Esophagus muscularis mucosa (tissue), 4 donors: Measurements from ENCODE around the gene DAPP1.

Experiments
- CTCF ChIP-seq, 3 experiments: fragments of 200-600 bp in 2 of 3; fragments of 450-650 bp in 1 of 3; sonication (generic) in 2 of 3; IDR thresholded peaks; one replicate each; pipeline ENCODE4 v1.5.1; 2017 to 2019; ENCODE audit warnings: antibody characterized with exemption in 3 of 3, mild to moderate bottlenecking in 2 of 3, moderate library complexity in 1 of 3
- EP300 ChIP-seq: sonication (generic); formaldehyde crosslinking; IDR thresholded peaks from one replicate; pipeline ENCODE4 v1.6.1; 2017; ENCODE audit warnings: antibody characterized with exemption
- POLR2A ChIP-seq: fragments of 450-650 bp; IDR thresholded peaks from one replicate; pipeline ENCODE4 v1.6.1; 2017; ENCODE audit warnings: antibody characterized with exemption, moderate library complexity, mild to moderate bottlenecking, low read depth
- POLR2AphosphoS5 ChIP-seq, 2 donors: sonication (generic); formaldehyde crosslinking; IDR thresholded peaks; one replicate each; pipeline ENCODE4 v1.6.1; 2017; ENCODE audit warnings: antibody characterized with exemption in 2 of 2

GRCh38 chr4:99843413-99843812 lies 26.8 kb downstream of the DAPP1 start:
- TF ChIP-seq CTCF (IDR thresholded peaks at IDR 0.05) (no peak), POLR2AphosphoS5 (IDR thresholded peaks at IDR 0.05) (no peak), POLR2A (no peak), EP300 (no peak)
